K562 (cell line): ENCODE measurements around the gene AFF3. TPM values are rescaled to one million over a fixed set of nuclear protein-coding genes. Genes with fewer than 3 reads are reported as not detected.
A peak's percentile ranks its signal among the peaks of the same experiment; 100 is the strongest.
"Not testable (repeated sequence)": the region's sequence is repeated elsewhere in the genome, so short reads cannot be mapped to it uniquely, and the experiment has no call there.

ENCODE experiments used
- HDAC3 ChIP-seq: fragments of 450-650 bp; IDR thresholded peaks from 2 replicates; pipeline ENCODE4 v1.6.1; 2018; ENCODE audit warnings: borderline replicate concordance, mild to moderate bottlenecking, moderate library complexity; ENCODE audit not compliant: partially characterized antibody
- HMG20A ChIP-seq: fragments of 450-650 bp; formaldehyde crosslinking; conservative IDR thresholded peaks from 2 replicates; pipeline ENCODE4 v1.4.0; 2020; ENCODE audit warnings: mild to moderate bottlenecking, mixed read lengths
- KDM1A ChIP-seq, 2 experiments: fragments of 450-650 bp; IDR thresholded peaks; 2 replicates each; pipeline ENCODE4 v1.6.1; 2016; ENCODE audit warnings: mild to moderate bottlenecking in 2 of 2
- MNT ChIP-seq, 2 experiments: fragments of 450-650 bp; conservative IDR thresholded peaks; 2 replicates each; pipeline ENCODE4 v1.6.1; 2017; ENCODE audit warnings: mild to moderate bottlenecking in 2 of 2, moderate library complexity in 2 of 2
- MTA2 ChIP-seq: fragments of 450-650 bp; IDR thresholded peaks from 2 replicates; pipeline ENCODE4 v1.6.1; 2016; ENCODE audit warnings: low read depth
- NBN ChIP-seq: fragments of 450-650 bp; IDR thresholded peaks from 2 replicates; pipeline ENCODE4 v1.6.1; 2016; ENCODE audit warnings: low read depth, mild to moderate bottlenecking
- NR2C1 ChIP-seq, 2 experiments: fragments of 450-650 bp; IDR thresholded peaks; 2 replicates each; pipeline ENCODE4 v1.6.1; 2017; ENCODE audit warnings: mild to moderate bottlenecking in 2 of 2, antibody characterized with exemption in 1 of 2, inconsistent platforms in 1 of 2, missing compliant biosample characterization in 1 of 2, missing genetic modification characterization in 1 of 2
- PYGO2 ChIP-seq: fragments of 450-650 bp; IDR thresholded peaks from 2 replicates; pipeline ENCODE4 v1.6.1; 2016; ENCODE audit warnings: mild to moderate bottlenecking, missing genetic modification characterization, moderate library complexity, missing compliant biosample characterization
- SMAD3 ChIP-seq: fragments of 450-650 bp; formaldehyde crosslinking; conservative IDR thresholded peaks from 2 replicates; pipeline ENCODE4 v1.4.0; 2020; ENCODE audit warnings: mild to moderate bottlenecking
- SMARCE1 ChIP-seq: fragments of 450-650 bp; IDR thresholded peaks from 2 replicates; pipeline ENCODE4 v1.7.1; 2016; ENCODE audit warnings: mild to moderate bottlenecking
- TEAD4 ChIP-seq, 2 experiments: sonication (generic) in 1 of 2; formaldehyde crosslinking in 1 of 2; IDR thresholded peaks; 2 replicates each; pipeline versions ENCODE4 v1.6.1 to v1.8.0; 2012 to 2022; ENCODE audit warnings: borderline replicate concordance in 1 of 2, inconsistent platforms in 1 of 2, low read length in 1 of 2, mild to moderate bottlenecking in 1 of 2, missing genetic modification reagents in 1 of 2
- ZBTB11 ChIP-seq, 3 experiments: fragments of 200-800 bp in 1 of 3; fragments of 250-450 bp in 1 of 3; fragments of 450-650 bp in 1 of 3; sonication (Bioruptor Pico) in 1 of 3; sonication (Bioruptor generic) in 1 of 3; formaldehyde crosslinking in 1 of 3; IDR thresholded peaks; 2 replicates each; pipeline versions ENCODE4 v1.6.1 to v1.8.0; 2016 to 2022; ENCODE audit warnings: mild to moderate bottlenecking in 2 of 3, missing genetic modification characterization in 2 of 3, missing compliant biosample characterization in 1 of 3, moderate library complexity in 1 of 3
- ZBTB26 ChIP-seq: fragments of 450-650 bp; formaldehyde crosslinking; IDR thresholded peaks from 2 replicates; pipeline ENCODE4 v1.4.0; 2022; ENCODE audit warnings: missing genetic modification characterization
- ZNF175 ChIP-seq: fragments of 200-800 bp; sonication (Bioruptor generic); IDR thresholded peaks from 2 replicates; pipeline ENCODE4 v1.6.1; 2016; ENCODE audit warnings: low read depth, mild to moderate bottlenecking, missing genetic modification characterization, missing compliant biosample characterization
- ZNF197 ChIP-seq: fragments of 200-800 bp; sonication (Bioruptor generic); IDR thresholded peaks from 2 replicates; pipeline ENCODE4 v1.6.1; 2016; ENCODE audit warnings: low read depth, missing genetic modification characterization, missing compliant biosample characterization
- ZNF41 ChIP-seq: fragments of 250-450 bp; sonication (Bioruptor Pico); conservative IDR thresholded peaks from 2 replicates; pipeline ENCODE4 v1.4.0; 2020; ENCODE audit warnings: mild to moderate bottlenecking
- ZNF589 ChIP-seq: fragments of 200-800 bp; sonication (Bioruptor generic); IDR thresholded peaks from 2 replicates; pipeline ENCODE4 v1.6.1; 2016; ENCODE audit warnings: low read depth, missing genetic modification characterization, missing compliant biosample characterization
- ZNF639 ChIP-seq, 2 experiments: fragments of 200-800 bp in 1 of 2; sonication (Bioruptor generic) in 1 of 2; sonication (generic) in 1 of 2; formaldehyde crosslinking in 1 of 2; IDR thresholded peaks in 1 of 2; conservative IDR thresholded peaks in 1 of 2; 2 replicates each; pipeline versions ENCODE4 v1.5.0 to v1.6.1; 2016 to 2020; ENCODE audit warnings: missing compliant biosample characterization in 1 of 2, missing genetic modification characterization in 1 of 2, missing genetic modification reagents in 1 of 2
- polyA plus RNA-seq, 8 experiments: library from polyadenylated mRNA; depleted of rRNA in 4 of 8; stranded (reverse) in 5 of 8; unstranded in 3 of 8; fragments of >200 nt; fragmentation: Nextera tagmentation in 2 of 8; fragmentation: Illumina TruSeq in 1 of 8; extraction: Ambion mirVana in 2 of 8; extraction: Trizol in 1 of 8; gene quantifications; 2 replicates each; pipeline versions ENCODE4 v1.2.1 to v1.2.3, GENCODE V29; 2011 to 2014; ENCODE audit warnings: inconsistent platforms in 1 of 8, missing spikeins in 1 of 8
- total RNA-seq, 7 experiments: library from RNA; depleted of rRNA in 6 of 7; stranded (reverse); fragments of >200 nt in 6 of 7; fragmentation: Illumina TruSeq in 2 of 7; extraction: Trizol in 2 of 7; gene quantifications; 2 replicates each; pipeline versions ENCODE4 v1.2.1 to v1.2.3, GENCODE V29; 2011 to 2021; ENCODE audit warnings: low replicate concordance in 1 of 7

The AFF3 gene
- total and polyA plus RNA-seq, 9 of the 15 experiments (the other 6 are each of a cell fraction or from before 2014, with no cell fraction given), result 0.02 to 0.11 TPM; not detected in 7

- TF ChIP-seq HMG20A (CRISPR knock-in tag) (0 out of 2 replicates have a peak, but pooled peaks have one; percentile 82), ZNF197 (0 out of 2 replicates have a peak, but pooled peaks have one; percentile 75), SMAD3 (CRISPR knock-in tag) (peak; percentile 83; the same call in 1 of the 2 replicates), ZNF589 (CRISPR knock-in tag) (peak; percentile 73), ZBTB11 (CRISPR knock-in tag; IDR thresholded peaks at IDR 0.05) (peak in 1 of 3 experiments; percentile 58; a peak in 2 of 6 replicates), ZBTB26 (CRISPR knock-in tag) (0 out of 2 replicates have a peak, but pooled peaks have one; percentile 8), HDAC3 (peak; percentile 76), MNT (conservative IDR thresholded peaks at IDR 0.05) (peak in 1 of 2 experiments; percentile 40; a peak in 1 of 4 replicates), ZNF41 (CRISPR knock-in tag) (0 out of 2 replicates have a peak, but pooled peaks have one; percentile 56), NR2C1 (tag; IDR thresholded peaks at IDR 0.05) (0 out of 2 replicates have a peak, but pooled peaks have one; percentile 38), MTA2 (peak; percentile 95), TEAD4 (IDR thresholded peaks at IDR 0.05; ENCODE audit: low read length) (peak; percentile 87), SMARCE1 (peak; percentile 97), NBN (peak; percentile 42; the same call in 1 of the 2 replicates), ZNF175 (CRISPR knock-in tag) (peak; percentile 85), PYGO2 (tag) (peak; percentile 74; the same call in 1 of the 2 replicates), ZNF639 (CRISPR knock-in tag; conservative IDR thresholded peaks at IDR 0.05 in 1 of 2, IDR thresholded peaks at IDR 0.05 in 1 of 2) (peak in 1 of 2 experiments; percentile 72; a peak in 1 of 4 replicates), KDM1A (IDR thresholded peaks at IDR 0.05) (peak; percentile 97)
- not testable (repeated sequence) for TF ChIP-seq NR2C1 (IDR thresholded peaks at IDR 0.05); TEAD4 (CRISPR knock-in tag; IDR thresholded peaks at IDR 0.05; ENCODE audit: borderline replicate concordance)
Measured at GRCh38 chr2:99773642-99774041, 368.7 kb downstream of the AFF3 start (continued).
